HS-5 (cell line): ENCODE data around the gene SUSD6.

Experiments
- DNase-seq: peaks from one replicate; pipeline ENCODE4 v3.0.0-alpha.2; 2012; ENCODE audit warnings: low read depth

Gene SUSD6, protein sequence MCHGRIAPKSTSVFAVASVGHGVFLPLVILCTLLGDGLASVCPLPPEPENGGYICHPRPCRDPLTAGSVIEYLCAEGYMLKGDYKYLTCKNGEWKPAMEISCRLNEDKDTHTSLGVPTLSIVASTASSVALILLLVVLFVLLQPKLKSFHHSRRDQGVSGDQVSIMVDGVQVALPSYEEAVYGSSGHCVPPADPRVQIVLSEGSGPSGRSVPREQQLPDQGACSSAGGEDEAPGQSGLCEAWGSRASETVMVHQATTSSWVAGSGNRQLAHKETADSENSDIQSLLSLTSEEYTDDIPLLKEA

DNA sequence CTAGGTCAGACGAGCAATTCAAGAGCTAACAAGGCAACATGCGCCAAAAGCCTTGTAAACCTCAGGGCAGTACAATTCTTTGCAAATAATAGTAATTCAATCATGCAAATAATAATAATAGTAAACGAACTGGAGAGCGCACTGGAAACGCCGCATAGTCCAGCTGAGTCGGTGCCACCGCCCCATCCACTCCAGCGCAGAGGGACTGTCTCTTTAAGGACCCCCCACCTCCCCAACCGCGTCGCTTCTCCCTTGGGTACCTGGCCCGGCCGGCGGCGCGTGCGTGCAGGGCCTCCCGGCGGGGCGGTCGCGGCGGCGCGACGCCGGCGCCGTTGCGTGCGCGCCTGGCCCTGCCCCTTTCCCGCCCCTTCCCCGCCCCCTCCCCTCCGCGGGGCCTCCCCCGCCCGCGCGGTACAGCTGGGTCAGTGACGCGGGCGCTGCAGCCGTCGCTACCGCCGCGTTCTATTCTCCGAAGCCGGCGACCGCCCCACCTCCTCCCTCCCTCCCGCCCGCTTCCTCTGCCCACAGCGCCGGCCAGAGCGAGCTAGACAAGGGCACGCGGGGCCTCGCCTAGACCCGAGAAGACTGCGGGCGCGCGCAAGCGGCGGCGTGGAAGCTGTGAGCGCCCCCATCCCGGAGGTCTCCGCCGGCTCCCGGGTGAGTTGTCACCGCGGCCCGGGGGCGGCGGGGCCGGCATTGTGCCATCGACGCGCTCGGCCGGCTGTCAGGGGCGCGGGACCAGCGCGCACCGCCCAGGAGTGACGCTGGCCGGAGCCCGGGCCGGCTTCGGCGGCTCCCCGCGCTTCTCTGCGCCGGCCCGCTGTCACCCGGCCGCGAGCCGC lies at the start of gene SUSD6:
Gene SUSD6 (plus strand): TSS at position 425 of the 842 bp plus-strand sequence. CDS start 46,997 bp downstream, outside the sequence.
- no peak for DNase-seq

DNA sequence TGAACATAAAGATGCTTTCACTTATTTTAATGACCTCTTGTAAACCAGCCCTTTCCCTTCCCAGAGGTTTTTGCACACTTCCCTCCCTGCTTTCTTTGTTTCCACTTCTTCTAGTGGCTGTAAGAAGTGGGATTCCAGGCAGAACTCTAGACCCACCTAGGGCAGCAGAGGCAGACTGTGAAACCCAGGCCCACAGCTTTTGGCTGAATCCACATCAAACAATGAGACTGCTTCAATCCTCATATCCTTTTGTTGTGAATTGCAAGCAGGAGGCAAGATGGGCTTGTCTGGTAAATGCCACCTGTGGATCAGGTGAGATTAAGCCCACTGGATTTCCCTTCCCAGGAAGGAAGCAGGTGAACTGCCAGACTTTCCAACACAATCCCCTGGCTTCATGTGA lies 49.5 kb upstream of the SUSD6 start:
- DNase-seq: no peak

DNA sequence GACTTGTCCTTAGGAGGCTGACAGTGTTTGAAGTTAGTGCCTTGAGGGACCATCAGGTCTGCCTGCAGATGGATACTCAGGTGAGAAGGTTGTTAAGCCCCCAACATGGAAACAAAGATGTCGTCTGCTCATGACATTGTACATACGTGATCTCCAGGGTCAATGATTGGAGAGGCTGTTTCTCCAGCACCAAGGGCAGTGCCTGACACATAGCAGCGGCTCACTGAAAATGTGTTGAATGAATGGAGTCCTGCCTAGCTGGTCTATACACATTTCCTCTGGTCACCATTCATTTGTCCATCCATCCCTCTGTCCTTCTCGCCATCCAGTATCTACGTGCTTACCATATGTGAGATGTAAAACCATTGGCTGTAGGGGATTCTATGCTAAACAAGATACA lies 43.8 kb upstream of the SUSD6 start:
- DNase-seq: no peak

DNA sequence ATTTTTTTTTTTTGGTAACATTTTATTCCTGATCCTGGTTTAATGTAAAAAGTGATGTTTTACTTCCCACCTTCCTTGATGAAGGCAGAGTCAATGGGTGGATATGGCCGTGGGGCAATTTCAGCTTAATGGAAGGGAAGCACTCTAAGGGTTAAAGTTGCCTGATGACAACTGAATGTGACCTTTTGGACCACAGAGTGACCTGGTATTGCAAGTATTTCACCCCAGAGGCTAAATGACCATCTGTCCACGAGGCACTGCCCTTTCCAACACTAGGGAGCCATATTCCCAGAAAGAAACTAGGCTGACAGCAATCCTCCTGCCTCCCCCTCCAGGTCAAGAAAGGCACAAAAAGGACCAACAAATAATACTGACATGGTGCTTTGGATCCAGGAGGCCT lies 41.5 kb upstream of the SUSD6 start:
- no peak for DNase-seq

DNA sequence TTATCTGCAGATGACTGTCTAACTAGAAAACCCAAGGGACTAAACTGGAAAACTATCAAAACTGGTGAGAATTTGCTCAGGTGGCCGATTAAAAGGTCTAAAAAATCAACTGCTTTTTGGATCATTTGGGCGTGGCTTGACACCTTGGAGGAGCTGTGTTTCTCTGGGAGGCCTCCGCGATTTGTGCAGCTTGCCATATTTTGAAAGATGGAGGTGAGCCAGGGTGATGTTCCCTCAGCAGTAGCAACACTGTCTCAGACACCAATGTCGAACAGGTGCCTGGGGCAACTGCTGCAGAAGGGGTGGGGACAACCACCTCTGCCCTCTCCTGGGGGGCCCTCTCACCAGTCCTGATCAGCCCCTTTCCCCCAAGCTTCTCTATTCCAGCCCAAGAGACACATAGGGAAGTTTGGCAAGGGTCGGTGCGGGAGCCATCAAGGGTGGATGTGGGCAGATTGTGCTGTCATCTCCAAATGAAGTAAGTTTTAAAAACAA lies 40.5 kb upstream of the SUSD6 start:
- no peak for DNase-seq

DNA sequence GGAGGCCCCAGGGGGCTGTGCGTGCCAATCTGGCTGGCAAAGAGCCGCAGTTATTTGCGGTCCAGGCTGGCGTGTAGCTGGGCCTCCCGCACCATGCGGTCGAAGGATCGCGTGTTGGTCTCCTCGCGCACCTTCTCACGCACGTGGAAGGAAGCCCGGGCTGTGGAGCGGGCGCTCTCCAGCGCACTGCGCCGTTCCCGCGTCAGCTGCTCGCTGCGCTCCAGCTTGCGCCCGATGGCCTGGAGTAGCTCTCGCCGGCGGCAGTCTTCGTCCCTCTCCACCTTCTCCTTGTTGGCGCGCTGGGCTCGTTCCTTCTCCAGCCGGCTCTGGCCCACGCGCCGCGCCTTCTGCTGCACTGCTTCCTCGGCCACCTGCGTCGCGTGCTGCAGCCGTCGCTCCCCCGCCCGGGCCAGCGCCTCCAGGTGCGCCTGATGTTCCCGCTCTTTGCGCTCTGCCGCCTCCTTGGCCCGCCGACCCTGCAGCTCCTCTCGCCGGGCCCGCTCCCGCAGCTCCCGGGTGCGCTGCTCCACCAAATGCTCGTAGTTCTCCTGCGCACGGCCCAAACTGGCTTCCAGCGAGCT lies 39.9 kb upstream of the SUSD6 start:
- no peak for DNase-seq

DNA sequence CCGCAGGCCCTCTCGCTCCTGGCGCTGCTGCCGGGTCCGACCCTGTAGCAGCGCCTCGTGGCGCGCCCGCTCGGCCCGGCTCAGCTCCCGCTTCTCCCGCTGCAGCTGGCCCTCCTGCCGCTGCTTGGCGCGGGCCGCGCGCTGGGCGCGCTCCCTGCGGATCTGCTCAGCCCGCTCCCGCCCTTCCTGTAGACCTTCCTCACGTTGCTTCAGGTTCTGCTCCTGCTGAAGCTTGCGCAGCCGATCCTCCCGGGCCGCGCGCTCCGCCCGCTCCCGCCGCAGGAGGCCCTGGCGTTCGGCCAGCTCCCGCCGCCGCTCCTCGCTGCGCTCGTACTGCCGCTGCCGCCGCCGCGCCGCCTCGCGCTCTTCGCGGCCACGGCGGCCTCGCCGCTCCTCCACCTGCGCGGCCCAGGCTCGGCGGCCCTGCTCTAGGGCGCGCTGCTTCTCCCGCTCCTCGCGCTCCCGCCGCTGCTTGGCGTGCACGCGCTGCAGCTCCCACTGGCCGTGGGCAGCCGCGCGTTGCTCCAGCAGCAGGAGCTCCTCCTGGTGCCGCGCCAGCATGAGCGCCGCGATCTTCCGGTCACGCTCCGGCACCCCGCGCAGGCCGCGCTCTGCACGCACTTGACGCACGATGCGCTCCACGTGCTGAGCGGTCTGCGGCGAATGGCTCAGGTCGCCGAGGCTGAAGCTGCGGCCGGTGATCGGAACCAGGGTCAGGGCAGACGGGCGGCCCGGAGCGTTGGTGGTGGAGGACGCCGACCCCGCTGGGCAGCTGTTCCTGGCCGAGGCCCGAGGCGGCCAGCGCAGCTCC lies 39.2 kb upstream of the SUSD6 start:
- DNase-seq: no peak

DNA sequence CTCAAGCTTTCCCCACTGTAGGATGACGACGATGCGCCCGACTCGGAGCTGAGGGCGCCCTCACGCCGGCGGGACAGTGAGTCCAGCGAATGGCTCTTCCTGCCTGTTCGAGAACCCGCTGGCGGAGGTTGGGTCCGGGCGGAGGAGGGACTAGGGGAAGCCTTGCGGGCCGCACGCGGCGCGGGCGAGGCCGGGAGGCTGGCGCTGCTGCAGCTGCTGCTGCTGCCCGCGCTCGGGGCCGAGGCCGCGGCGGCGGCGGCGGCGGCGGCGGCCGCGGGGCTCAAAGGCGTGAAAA lies 38.6 kb upstream of the SUSD6 start:
- no peak for DNase-seq

DNA sequence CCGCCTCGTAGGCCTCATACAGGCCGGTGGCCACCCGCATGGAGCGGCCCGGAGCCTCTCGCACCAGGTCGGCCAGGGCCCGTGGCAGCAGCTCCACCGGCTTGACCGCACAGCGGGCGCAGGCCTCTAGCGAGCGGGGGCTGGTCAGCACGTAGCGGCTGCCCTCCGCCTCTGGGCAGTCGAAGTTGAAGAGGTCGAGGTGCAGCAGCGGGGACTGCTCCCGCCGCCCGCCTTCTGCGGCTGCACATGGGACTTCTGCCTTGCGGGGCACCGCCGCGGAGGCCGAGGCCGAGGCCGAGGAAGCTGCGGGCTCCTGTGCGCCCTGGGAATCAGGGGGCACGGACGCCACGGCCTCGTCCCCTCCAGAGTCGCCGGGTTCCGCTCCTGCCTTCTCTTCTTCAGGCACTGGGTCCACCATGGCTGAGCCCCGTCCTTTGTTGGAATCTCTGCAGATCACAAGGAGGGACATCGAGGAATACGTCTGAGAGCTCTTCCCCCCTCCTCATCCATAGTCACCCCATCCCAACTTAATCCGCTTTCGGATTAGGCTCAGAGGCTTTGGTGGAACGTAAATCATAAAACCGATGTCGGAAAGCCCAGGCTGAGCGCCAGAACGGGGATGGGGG lies 38.1 kb upstream of the SUSD6 start:
- no peak for DNase-seq

DNA sequence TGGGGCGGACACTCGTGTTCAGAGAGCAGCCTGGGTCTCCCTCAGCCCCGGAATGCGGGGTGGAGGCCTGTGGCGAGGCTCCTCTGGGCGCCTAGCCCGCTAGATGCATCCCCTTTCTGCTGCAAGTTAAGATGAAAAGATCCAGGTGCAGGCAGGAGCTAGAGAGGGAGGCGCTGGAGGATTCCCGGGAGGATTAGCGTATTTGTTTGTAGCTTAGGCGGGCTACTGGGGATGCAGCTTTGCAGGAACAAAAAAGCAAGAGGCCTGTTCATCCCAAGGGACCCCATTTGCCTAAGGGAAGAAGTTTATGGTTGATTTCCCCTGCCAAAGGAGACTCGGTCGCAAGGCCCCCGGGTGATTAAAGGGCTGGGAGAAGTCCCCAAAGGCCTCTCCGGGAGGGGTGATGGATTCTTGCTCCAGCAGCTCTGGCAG lies 37.5 kb upstream of the SUSD6 start:
- no peak for DNase-seq

DNA sequence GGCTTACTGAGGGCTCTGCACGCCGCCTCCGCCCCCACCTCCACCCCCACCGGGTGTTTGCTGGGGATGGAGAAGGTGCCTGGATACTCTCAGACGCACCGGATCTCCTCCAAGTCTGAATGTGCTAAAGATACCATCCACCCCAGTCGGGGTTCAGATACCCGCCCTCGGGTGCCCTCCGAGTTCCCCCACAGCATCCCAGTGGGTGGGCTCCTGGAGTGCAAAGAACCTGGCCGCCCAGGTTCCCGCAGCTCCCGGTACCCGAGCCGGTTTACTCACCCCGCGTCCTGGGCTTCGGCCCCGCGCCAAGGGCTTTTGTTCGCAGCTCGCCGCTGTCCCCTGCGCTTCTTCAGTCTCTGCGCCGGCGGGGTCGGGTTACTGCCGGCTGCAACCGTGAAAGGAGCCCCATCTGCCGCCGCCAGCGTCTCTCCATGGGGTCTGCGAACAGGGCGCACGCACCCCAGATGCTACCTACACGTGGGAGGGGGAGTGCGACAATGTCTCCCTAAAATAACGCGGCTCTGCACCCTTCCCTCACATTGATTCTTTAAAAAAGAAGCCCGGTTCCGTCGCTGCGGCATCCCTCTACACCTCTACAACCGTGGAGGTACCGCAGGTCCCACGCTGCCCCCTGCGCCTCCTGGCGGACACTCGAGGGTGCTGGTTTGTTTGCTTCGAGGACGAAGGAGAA lies 37.0 kb upstream of the SUSD6 start, which contains the start of gene CCDC177:
Gene CCDC177 (minus strand): TSS at position 609 of the 691 bp plus-strand sequence. CDS start 1,249 bp downstream, outside the sequence.
- no peak for DNase-seq

DNA sequence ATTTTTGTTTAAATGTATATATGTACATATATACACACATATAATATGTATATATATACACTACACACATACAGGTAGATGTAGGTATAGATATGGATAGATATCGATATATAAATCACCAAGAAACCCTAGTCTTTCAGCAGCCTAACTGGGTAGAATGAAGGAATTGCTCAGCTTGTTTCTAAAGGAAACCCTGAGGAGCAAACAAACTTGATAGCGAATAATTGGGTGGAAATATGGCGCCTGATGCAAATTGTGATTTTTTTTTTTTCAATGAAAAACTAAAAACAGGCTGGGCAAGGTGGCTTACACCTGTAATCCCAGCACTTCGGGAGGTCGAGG lies 36.5 kb upstream of the SUSD6 start:
- DNase-seq: no peak

DNA sequence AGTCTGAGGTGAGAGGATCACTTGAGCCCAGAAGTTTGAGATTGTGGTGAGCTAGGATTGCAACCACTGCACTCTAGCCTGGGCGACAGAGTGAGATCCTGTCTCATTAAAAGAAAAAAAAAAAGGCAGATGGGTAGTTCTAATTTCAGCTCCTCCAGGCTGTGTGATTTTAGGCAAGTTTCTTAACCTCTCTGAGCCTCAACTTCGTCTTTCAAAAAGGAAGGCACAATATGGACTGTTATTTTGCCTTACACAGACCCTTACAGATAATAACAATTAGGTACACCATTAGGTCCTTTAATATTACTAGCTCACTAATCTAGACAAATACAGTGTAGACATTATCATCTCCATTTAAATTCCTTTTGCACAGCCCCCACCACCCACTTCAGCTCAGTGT lies 31.9 kb upstream of the SUSD6 start:
- no peak for DNase-seq

DNA sequence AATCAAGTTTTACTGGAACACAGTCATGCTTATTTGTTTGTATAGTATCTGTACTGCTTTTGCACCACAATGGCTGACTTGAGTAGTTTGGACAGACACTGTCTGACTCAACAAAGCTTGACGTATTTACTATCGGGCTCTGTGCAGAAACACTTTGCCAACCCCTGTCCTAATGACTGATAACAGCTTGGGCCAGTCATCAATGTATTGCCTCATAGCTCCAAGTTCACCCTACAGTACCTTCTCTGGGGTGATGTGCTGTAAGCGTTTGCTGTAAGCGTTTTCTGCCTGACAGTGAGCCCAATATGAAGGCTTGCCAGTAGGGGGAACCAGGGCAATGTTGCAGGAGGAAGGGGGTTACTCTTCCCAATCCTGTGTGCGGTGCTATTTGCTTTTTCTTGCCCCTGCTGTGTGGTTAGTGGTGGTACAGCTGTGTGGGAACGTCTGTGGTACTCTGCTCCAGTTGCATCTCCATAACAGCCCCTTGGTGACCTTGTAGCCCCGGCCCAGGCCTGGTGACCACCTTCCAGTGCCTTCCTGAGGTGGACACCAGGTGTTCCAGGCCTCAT lies 31.3 kb upstream of the SUSD6 start:
- no peak for DNase-seq

DNA sequence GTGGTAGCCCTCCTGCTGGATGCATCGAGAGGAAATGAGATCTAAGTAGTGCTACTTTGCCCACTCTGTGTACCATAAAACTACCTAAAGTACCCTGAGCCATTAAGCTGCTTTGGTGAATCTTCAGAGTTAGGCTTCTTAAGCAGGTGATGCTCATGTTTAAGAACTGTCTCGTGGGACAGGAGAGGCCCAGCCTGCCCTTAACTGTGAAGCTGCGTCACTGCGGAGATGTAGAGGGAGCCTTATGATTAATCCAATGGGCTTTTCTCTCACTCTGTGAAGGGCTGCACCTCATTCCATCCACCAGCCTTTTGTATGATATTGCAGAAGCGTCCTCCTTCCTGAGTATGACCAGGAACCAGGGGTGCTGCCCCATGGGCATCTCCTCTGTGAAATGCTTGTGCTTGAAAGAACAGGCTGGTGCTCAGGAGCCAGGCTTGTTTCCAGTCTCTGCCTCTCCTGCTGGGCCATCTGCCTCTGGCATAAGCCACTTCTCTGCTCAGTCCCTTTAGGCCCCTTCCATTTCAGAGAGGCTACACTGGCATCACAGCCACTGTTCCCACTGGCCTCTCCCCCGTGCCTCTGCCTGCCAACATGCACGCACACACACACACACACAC lies 30.0 kb upstream of the SUSD6 start:
- DNase-seq: no peak

DNA sequence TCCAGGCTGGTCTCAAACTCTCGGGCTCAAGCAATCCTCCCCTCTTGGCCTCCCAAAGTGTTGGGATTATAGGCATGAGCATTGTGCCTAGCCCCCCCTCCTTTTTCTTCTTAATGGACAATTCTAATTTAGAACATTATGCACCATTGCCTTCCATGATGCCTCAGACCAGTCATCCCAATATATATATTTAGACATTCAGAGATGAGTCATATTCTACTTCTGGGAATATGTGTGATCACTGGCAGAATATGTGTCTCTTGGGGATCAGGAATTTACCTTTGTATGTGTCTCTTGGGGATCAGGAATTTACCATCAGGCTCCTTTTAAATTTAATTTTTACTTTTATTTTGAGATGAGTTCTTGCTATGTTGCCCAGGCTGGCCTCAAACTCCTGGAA lies 29.2 kb upstream of the SUSD6 start:
- DNase-seq: no peak

DNA sequence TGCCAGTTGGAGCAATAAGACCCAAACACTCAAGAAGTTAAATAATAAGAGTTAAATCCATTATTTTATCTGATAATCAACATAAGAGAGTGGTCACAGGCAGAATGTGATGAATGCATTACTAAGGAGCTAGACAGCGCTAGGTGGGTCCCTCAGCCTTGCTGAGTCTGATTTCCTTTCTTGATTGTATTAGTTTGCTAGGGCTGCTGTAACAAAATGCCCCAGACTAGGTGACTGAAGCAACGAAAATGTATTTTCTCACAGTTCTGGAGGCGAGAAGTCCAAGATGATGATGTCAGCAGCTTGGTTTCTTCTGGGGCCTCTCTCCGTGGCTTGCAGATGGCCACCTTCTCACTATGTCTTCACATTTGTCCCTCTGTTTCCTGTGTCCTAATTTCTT lies 28.6 kb upstream of the SUSD6 start:
- DNase-seq: no peak

DNA sequence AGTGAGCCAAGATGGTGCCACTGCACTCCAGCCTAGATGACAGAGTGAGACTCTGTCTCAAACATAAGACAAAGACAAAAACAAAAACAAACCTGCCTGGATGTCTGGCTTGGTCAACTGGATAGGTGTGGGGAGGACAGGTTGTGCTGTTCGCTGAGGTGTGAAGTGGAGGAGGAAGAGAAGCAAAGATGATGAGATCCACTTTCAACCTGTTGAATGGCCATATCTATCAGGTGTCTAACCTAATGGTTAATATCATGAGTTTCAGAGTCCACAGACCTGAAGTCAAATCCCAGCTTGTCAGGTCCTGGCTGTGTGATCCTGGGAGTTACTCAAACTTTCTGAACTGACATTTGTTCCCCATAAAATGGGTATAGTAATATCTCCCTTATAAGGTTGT lies 27.0 kb upstream of the SUSD6 start:
- no peak for DNase-seq

DNA sequence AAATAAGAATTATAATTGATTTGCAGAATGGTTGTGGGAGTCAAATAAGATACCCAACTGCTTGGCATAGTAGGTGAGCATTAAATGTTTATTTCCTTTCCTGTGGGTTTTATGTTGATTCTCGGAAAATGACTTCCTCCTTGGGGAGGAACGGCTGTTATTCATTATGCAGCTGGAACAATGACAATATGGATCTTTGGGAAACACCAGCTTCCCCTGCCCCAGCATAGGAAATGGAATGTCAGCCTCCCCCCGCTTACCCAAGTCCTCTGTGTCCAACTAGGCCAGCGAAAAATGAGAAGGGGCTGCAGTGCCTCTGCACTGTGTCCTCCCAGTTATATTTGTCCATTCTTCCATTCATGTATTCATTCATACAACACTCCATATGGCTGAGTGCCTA lies 25.0 kb upstream of the SUSD6 start:
- no peak for DNase-seq

DNA sequence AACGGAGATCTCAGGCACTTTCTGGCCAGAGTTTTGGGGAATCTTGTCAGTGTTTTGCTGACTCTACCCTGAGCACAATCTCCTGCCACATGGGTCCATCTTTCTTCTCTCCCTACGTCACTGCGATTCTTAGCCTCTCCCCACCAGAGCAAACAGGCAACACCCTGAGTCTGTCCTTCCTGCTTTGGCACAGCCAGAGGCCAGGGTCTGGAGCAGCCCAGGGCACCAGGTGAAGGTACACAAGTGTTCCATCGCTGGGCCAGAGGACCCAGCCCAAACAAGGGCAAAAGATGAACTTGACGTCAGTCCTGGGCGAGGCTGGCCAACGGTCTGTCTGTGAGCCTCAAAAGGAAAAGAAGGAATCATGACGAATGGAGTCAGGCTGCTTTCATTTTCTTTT lies 24.0 kb upstream of the SUSD6 start:
- no peak for DNase-seq
